ENCODE data around the gene ZNF431.
"Not testable (repeated sequence)": the region's sequence is repeated elsewhere in the genome, so short reads cannot be mapped to it uniquely, and the experiment has no call there.

Gene ZNF431

DNA sequence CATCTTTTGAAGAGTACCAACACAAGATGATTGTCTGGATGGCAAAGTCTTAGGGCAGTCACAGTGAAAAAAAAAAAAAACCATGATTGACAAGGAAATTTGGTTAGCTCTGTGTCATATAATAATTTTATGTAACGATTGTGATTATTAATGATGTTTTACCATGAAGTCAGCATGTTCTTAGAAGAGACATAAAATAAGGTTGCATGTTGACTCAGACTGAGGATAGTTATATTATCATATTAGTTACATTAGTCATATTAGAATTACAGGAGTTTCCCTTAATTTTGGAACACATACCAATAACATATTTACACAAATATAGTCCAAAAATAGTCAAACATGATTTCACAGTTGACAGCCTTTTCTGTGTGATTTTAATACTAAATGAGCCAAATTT is 5.7 kb downstream of the ZNF431 start:
- DNase-seq = no peak

DNA sequence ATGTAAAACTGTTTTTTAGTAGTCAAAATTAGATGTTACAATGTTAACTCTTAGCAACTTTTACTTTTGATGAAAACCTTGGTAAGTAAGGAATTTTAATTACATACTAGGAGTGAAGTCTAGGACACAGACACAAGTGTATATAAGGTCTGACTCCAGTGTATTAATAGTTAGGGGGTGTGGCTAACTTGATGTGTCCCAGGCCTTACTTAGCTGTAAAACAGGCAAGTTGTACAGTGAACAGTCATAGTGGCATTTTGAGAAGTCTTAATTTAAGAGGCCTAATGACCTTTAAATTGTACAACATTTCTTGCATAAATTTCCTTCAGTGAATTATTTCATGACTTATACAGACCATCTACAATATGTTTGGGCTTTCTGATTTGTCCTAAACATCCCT is 6.8 kb downstream of the ZNF431 start:
- DNase-seq = no peak

DNA sequence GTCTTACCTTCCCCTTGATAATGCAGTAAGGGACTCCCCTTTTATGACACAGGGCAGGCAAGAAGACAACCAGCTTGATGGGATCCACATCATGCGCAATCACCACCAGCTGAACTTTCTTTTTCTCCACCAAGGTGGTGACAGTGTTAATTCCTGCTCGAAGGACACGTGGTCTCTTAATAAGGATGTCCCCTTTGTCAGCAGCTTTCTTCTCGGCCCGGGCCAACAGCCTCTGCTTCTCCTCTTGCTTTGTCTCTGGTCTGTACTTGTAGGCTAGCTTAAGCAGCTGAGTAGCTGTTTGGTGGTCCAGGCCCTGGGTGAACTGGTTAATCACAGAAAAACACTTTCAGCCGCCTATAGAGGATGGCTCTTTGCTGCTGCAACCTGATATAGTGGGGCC is 8.0 kb downstream of the ZNF431 start:
- DNase-seq = no peak

DNA sequence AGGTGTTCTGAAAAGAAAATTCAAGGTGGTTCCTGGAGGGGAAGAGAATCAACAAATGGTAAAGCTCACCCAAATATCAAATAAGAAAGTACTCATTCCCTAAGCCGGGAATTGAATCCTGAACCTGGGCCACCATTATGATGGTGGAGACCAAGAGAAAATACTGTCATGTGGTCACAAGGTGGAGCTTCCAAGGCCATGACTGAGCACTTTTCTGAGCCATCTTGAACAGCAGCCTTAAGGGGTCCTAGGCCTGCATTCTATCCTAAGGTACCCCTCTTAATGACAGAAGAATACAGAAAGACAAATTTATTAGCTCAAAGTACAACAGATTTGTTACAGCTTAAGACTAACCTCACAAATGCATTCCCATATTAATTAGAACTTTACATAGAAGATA is 9.6 kb downstream of the ZNF431 start:
- no peak for DNase-seq

DNA sequence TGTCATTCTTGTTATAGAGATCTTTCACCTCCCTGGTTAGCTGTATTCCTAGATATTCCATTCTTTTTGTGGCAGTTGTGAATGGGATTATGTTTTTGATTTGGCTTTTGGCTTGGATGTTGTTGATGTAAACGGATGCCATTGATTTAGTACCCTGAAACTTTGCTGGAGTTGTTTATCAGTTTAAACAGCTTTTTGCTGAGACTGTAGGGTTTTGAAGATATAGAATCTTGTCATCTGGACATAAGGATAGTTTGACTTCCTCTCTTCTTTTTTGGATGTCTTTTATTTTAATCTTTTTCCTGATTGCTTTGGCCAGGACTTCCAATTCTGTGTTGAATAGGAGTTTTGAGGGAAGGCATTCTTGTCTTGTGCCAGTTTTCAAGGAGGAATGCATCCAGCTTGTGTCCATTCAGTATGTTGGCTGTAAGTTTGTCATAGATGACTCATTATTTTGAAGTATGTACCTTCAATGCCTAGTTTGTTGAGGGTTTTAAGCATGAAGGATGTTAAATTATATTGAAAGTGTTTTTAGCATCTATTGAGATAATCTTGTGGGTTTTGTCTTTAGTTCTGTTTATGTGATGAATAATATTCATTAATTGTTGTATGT is 16.8 kb downstream of the ZNF431 start:
- DNase-seq = no peak

DNA sequence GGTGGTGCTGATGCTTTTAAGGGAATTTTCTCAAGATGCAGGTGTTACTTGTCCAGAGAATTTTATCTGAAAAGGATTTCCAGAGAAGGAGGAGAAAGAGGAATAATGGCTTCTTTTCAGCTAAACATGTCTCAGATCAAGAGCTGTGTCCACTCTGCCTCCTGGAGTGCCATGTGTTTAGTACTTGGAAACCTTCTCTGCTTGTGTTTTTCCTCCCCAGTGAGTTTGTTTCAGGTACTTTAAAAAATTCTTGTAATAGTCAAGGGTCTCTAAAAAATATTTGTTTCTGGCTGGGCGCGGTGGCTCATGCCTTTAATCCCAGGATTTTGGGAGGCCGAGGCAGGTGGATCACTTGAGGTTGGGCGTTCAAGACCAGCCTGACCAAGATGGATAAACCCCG is 22.7 kb downstream of the ZNF431 start:
- DNase-seq = no peak

DNA sequence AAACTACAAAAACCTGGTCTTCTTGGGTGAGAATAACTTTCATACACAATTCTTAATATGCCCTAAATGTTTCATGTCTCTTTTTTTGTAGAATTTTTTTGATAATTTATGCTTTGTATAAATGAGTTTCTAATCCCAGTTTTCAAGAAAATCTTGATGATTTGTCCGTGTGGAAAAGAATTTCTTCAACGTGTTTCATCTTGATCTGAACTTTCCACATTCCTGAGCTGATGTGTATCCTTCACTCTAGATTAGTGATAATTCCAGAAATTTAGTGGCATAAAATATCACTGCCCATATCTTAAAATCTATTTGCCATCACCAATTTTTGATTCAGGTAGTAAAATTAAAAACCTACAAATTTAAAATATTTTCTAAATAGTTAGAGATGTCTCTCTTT is 24.6 kb downstream of the ZNF431 start:
- DNase-seq = no peak

DNA sequence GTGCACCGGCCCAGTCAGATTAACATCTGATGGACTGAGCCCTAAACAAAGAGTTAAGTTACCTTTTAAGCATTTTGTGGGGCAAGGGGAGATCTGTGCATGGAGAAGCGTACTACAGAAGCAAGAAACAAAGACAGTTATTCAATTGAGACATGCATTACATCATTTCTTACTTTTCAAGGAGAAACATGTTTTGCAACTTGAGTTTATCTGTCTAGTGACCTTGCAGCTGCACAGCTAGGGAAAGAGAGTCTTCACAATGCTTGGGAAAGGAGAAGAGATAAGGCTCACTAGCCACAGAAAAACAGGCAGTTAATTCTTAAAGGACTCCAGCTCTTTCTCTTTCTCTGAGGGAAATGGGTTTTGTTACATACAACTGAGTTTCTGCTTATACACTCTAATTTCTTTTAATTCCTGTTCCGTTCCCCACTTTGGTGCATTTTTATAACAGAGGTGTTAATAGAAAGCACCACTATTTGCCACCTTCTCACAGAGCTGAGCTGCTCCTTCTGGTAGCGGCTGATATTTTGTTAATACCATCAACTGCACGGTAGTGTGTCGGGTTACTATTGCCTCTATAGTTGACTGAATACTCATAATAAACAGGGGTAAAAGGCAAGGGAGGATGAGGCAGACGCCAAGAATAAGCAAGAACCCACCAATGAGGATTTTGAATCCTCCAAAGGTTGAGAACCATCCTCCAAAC is 55.9 kb downstream of the ZNF431 start:
- no peak for DNase-seq

DNA sequence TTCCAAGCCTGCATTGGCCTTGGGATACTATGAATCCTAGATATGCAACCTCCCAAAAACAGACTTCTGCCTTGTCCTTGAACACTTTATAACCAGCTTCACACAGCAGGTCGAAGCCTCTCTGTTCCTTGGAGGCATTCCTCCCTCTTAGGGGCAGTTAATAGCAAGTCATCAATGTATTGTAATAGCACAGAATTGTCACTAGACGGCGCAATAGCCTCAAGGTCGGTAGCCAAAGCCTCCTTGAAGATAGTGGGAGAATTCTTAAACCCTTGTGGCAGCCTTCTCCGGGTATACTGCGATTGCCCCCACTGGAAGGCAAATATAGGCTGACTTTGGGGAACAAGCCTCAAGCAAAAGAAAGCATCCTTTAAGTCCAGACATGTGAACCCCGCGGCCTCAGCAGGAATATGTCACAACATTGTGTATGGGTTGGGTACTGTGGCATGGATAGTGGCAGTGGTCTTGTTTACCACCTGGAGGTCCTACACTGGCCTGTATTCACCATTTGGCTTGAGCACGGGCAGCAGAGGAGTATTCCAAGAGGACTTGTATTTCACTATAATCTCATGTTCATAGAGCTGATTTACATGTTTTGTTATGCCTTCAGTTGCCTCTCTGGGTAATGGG is 61.1 kb downstream of the ZNF431 start:
- DNase-seq = peak; percentile 30 to 31

DNA sequence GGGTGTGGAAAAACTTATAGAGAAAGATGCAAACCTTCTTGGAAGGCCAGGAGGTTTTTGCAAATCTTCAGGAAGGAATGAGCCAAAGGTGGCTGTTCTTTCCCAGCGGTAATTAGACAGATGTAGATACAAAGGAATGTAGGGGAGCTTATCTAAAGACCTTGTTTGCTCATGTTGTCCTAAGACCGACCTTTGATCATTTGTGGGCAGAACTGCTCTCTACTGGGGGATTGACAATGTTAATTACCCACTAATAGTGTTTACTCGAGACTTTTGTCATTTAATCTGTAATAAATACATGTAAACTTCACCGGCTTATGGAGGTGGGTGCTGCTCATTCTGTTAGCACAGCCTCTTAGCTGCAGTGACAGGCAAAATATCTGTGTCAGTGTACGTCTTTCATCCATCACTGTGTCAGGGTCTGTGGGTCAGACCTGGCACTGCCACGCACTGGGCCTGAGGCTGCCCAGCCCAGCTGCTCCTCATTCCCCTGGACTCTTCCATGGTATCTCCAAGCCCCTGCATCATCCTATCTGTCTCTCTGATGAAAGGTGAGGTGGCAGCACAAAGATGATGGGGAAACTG is 68.3 kb downstream of the ZNF431 start:
- no peak for DNase-seq

DNA sequence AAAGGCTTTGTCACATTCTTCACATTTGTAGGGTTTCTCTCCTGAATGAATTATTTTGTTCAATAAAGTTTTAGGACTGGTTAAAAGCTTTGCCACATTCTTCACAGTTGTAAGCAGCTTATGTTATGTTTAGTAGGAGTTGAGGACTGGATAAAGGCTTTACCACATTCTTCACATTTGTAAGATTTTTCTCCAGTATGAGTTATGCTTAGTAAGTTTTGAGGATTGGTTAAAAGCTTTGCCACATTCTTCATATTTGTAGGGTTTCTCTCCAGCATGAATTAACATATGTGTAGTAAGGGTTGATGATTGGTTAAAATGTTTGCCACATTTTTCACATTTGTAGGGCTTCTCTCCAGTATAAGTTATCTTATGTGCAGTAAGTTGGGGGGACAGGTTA is 79.9 kb downstream of the ZNF431 start:
- DNase-seq = no peak

DNA sequence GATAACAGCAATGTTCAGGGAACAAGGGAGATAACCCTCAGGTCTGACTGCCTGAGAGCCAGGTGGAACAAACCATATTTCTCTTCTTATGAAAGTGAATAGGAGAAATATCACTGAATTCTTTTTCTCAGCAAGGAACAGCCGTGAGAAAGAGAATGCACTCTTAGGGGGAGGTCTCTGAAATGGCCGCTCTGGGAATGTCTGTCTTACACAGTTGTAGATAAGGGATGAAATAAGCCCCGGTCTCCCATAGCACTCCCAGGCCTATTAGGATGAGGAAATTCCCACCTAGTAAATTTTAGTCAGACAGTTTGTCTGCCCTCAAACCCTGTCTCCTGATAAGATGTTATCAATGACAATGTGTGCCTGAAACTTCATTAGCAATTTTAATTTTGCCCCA is 88.1 kb downstream of the ZNF431 start:
- DNase-seq = not testable (repeated sequence)

DNA sequence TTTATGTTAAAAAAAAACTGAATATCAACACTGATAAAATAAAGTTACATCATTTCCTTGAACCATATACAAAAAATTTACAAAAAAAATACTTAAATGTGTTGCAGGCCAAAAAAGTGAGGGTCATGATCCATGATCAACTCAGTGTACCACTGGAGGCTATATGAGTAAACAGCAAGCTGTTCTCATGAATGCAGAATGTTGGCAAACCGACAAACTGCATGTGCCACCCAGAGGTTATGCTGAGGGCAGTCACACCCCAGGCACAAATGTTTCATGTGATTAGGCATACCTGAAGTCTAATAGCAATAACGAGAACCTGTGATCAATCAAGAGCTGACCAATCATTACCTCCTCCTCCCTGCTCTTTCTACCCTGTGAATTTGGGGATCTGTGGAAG is 91.9 kb downstream of the ZNF431 start:
- DNase-seq = no peak

DNA sequence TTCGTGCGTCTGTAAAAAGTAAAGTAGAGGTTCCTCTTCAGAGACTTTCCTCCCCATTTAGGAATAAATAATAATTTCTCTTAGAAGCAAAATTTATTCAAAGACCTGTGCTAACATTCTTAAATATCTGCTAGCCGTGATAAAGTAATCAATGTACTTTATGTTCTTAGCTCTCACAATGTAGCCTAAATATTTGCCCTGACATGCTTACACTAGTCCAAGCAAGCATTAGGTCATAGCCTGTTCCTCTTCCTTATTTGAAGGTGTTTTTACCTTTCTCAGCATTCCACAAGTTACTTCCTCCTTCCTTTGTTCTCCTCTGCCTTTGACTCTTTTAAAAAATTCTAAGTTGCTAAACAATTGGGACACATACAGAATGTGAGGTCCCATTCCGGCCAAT is 94.9 kb downstream of the ZNF431 start:
- DNase-seq = not testable (repeated sequence)

DNA sequence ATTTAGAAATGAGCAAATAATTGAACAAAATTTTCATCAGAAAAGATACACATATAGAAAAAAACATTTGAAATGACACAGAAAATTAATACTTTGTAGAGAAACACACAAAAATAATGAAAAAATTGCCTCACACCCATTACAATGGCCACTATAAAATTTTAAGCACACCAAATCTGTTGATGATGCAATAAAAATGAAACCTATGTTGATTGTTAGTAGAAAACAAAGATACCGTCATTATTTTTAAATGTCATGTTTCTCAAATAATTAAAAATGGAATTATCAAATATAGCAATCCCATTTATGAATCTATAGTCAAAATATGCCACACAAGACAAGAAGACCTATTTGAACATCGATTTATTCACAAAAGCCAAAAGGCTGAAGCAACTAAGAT is 96.8 kb downstream of the ZNF431 start:
- no peak for DNase-seq

All from activated T-cell treated with anti-CD3 and anti-CD28 coated beads, Interleukin-2, amount 50 U/mL, for 48 hours (primary cell).